HG02852 (cell line): ENCODE data around the gene KCNT1.

Source experiments
- ATAC-seq: cut with Tn5 transposase; IDR thresholded peaks from one replicate; pipeline ENCODE4 v1.9.1; 2021; ENCODE audit warnings: mild to moderate bottlenecking, moderate library complexity; ENCODE audit not compliant: unreplicated experiment

The KCNT1 gene

DNA sequence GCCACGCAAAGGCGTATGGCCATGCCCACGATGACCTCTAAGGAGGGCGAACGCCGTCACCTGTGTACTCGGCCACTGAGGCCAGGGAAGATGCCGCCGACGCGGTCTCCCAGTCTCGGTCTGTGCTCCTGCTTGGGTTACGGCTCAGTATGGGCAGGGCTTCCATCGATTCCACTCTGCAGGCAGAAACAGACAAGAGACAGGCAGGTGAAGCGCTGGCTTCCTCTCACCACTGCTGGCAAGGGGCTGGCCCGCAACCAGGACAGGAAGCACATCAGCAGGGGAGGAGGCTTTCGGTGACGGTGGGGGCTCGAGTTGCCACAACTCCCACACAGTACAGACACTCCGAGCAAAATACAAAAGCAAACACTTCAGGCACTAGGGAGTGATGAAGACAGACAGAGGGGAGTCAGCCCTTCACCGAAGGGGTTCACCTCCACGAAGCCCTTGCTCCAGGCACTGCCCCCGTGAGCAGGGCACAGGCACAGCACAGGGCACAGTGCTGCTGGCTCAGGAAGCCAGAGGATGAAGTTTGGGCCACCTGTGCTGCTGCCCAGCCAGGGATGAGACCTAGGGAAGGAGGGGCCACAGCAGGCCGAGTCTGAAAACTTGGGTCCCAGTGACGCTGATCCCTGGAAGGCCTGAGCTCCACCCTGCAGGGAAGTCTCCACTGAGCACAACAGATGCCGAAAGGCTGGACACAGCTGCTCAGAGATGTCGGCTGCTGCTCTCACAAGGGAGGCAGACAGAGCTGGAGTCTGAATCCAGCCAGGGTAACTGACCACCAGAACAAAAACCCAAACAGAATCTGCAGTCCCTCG, 114.1 kb downstream of the KCNT1 start:
- ATAC-seq = no peak

DNA sequence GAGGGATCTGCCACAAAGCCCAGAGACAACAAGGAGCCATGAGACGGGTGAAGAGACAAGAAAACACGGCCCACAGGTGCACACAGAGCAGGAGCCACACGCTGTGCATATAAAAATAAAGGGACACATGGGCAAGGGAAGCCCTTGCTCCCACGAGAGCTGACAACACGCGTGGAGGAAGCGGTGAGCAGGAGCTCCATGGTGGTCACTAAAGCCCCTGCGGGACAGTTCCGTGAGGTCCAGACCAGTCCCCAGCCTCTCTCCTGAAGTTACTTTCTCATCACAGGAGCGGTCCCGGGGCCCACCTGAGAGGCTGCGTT, 114.6 kb downstream of the KCNT1 start:
- ATAC-seq = no peak

DNA sequence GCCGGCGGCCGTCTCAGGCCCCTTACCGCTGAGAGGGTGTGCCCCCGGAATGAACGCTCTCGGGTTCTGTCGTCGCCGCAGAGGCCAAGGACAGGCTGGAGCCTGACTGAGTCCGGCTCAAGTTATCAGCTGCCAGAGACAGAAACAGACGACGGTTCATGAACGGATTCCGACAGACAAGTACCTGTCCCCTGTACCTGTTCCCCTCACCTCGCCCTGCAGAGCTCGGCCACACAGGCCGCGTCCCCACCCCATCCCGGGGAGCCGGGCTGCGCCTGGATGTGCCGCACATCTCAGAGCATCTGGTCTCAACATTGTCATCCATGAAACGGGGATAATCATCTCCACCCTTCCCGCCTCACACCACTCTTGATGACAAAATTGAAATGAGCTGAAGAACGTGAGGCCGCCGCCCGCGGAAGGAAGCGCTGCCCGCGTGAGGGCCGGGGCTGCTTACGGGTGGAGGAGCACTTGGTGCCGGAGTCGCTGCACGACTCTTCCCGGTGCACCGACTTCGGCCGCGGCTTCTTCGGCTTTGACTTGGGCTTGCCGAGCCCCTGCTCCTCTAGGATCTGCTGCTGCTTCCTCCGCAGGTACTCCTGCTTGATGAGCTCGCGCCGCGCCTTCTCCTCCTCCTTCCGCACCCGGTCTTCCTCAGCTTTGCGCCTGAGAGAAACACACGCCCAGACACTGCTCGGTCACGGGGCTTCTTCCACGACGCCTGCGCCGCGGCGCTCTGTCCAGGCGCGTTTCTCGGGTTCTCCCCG, 116.1 kb downstream of the KCNT1 start:
- ATAC-seq = no peak

DNA sequence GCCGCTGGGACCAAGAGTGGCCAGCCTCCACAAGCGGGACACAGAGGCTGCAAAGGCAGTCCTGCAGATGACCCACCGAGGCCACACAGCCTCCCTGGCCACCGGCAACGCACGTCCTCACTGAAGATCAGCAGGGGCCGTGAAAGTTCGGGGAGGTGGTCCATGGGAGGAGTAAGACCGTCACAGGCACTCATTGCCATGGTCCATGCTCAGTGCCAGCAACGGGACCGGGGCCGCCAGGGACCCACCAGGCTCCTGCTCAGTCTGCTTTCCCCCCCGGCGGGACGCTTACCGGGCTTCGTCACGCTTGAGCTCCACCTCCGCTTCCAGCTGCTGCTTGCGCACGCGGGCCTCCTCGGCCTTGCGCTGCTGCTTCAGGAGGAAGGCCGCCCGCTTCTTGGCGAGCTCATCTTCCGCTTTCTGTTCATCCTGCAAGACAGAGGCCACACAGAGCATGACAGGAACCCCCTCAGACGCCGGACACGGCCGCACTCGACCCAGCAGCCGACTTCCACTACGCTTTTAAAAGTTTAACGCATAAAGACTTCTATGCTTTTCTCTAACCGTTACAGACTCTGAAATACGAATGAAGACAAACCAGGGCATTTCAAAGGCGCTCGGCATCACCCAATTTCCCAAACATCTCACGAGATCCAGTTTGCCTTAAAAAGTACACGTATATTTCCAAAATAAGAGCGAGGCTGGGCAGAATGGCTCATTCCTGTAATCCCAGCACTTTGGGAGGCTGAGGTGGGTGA, 116.9 kb downstream of the KCNT1 start:
- ATAC-seq = no peak

DNA sequence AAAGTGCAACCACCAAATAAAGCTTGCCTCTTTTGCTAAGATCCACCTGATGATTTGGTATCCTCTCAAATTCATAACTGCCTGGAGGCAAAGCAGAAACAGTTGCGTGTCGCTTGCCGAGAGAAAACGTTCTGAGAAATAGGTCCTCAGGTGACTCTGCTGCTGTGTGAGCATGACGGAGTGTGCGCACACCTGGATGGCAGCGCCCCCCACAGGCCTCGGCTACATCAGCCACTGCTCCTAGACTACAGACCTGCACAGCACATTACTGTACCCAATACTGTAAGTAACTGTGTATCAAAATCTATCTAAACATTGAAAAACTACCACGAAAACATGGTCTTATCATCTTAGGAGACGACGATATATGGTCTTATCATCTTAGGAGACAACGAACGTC, 117.9 kb downstream of the KCNT1 start:
- no peak for ATAC-seq

DNA sequence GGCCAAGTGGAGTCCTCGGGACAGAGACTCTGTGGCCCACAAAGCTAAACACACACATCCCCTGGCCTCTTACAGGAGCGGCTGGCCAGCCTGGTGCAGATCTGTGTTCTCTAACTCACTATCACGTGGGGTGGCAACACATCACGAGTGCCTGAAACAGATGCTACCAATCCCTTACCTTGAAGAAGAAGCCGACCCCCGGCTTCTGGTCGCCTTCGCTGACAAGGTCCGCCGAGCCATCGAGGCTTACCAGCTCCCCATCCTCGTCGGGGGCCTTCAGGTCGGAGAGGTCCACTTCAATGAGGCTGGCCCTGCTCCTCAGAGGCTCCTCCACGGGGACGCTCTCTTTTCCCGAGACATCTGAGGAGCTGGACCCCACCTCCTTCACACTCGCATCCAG, 118.7 kb downstream of the KCNT1 start:
- ATAC-seq = no peak

DNA sequence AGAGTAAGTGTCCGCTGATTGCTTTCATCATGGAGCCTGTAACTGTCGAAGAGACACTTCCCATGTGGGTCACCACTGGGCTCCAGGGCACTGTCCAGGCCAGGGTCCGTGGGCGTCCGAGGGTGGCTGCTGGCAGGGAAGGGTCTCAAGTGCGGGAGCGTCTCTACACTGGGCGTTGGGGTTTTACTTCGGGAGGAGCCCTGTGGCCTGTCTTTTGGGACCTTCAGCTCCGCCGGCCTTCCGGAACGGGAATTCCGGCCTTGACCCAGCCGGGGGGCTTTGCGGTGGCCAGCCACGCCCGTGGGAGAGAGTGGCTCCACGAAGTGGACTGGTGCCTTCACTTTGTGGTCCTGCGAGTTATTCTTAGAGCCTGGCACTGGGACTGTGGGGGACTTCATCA, 119.1 kb downstream of the KCNT1 start:
- no peak for ATAC-seq

DNA sequence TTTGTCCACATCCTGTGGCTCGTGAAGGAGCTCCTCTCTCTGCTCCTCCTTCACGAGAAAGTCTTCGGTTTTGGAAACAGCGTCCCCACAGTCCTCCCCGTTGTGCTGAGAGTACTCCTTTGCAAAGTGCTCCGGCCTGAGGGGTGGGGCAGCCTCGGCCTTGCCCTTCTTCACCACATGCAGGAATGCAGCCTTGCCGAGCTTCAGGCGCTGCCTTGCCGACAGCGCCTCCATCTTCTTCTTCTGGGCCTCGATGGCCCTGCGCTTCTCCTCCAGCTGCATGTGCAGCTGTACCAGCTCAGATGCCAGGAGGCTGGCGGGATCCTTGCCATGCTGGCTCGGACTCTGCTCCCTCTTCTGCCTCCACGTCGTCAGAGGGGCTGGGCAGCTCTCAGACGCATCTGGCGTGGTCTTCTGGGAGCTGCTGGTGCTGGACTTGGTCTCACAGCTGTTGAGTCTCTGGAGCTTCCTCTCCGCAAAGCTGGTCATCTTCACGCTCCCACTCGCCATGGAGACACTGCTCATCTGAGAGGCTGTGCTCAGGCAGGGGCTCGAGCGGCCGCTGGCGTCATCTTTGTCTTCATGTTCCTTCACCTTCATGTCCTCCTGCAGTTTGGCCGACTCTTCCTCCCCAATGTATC, 119.9 kb downstream of the KCNT1 start:
- ATAC-seq = no peak

DNA sequence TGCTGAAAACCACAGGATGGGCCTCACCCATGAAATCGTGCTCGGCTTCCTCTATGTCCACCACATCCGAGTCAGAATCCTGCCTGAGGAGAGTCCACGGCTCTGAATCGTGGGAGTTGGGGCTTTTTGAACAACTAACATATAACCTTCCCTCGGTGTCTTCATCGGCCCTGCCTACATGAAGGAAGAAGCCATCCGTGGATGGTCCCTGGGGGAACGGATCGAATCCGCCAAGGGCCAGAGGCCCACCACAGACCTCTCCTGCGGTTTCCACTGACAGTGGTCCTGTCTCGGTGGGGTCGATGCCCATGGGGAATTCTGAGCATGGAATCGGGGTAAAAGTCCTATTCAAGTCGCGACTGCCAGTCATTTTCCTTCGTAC, 120.4 kb downstream of the KCNT1 start:
- ATAC-seq = no peak

DNA sequence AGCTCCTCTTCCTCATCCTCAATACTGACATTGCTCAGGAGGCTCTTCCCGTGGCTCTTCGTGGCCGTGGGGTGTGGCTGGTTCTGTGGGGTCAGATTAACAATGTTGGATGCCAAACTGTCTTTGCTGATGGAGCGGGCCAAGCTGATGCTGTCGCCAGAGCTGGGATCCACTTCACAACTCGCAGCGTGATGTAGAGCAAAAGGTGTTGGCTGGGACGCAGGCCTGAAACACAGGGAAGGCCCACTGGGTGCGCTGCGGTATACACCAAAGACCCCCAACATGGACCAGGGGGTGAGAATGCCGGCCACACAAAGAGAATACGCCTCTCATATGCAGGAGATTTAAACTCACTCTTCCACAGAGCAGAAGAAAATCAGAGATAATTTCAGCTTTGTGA, 121.1 kb downstream of the KCNT1 start:
- ATAC-seq = no peak

DNA sequence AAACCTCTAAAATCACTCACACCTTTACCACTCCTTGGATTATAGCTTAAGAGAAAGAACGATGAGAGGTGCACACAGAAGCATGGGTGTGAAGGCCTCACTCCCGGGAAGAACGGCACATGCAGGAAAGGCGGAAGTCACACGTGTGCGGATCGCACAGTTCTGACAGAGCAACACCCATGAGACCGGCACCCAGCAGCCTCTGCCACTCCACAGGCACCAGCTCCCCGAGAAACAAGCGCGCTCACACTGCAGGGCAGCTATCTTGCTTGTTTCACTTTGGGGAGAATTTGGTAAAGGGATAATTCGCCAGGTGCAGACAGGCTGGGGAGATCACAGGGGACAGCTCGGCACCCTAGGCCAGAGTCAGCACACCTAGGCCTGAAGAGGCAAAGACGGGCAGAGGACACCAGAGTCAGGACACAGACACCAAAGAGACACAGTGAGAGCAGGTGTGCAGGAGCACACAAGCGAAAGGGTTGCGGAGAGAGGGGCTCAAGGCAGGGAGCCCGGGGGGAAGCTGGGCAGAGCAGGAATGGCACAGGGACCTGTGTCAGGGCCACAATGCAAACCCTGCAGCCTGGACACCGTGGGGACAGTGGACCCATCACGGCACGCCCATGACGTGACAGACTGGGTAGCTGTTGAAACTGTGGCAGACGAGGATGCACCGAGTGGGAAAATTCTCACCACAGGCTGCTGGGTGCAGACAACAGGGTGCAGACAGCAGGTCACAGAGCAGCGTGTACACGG, 123.6 kb downstream of the KCNT1 start:
- no peak for ATAC-seq

DNA sequence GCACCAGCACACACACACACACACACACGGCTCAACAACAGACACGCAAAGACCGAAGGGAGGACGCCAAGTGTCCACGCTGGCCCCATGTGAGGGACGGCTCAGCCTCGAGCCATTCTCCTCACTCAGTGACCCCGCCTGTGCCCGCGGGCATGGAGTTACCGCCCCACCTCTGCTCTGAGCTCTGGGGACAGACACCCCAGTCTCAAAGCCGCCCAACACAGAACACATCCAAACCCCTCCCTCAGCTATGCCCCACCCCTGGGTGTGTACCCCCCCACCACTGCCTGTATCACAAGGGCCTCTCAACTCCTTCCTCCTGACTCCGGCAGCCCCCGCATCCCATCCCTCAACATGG, 124.2 kb downstream of the KCNT1 start:
- no peak for ATAC-seq

DNA sequence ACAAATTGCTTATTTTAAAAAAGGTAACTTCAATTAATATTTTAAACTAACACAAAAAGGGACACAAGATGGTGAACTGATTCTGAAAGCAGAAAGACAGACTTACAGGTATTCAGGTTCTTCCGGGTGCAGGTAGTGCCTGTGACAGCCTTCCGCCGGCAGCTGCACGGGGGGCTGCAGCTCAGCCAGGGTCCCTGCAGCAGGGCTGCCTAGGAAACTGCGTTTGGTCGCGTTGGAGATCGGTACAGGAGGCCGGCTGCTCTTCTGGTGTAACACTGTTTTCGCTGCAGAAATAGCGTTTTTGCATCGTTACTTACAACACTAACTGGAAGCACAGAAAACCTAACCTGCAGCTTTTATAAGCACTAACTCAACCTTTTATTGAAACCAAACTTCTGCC, 125.3 kb downstream of the KCNT1 start:
- ATAC-seq = no peak

DNA sequence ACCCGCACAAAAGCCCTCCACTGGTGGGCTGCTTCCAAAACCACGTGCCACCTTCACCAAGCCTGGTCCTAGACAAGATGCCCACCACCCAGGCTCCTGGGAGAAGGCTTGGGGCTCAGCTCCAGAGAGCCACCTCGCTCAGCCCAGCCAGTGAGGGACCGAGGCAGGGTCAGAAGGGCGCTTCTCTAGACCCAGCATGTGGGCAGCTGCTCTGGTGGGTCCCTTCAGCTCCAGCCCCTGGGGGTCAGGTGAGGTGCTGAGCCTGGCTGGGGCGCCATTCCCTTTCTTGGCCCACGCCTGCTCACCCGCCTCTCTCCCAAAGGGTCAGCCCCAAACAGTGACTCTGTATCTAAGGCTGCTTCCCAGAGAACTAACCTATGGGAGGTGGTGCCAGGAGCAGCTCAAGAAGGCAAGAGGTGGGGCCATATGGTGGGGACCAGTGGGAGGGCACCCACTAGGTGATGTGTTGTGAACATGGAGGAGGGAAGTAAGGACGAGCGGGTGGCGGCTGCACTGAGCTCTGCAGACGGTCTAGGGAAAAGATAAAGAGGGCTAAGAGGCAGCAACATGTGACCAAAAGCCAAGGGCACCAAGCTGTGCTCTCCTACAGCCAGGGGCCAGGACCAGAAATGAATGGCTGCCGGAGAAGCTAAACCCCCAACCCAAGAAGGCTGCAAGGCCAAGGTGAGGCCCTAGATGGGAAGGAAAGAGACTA, 126.0 kb downstream of the KCNT1 start:
- no peak for ATAC-seq

DNA sequence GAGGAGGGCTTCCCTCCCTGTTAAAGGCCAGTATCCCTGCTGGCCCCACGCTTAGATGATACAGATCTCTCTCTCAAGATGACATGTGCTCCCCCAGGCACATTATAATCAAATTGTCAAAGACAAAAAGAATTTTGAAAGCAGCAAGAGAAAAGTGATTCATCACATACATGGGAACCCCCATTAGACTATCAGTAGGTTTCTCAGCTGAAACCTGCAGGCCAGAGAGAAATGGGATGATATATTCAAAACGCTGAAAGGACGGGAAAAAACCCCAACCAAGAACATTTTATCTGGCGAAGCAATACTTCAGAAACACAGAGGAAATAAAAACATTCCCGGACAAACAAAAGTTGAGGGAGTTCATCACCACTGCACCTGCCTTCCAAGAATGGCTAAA, 126.7 kb downstream of the KCNT1 start:
- no peak for ATAC-seq

DNA sequence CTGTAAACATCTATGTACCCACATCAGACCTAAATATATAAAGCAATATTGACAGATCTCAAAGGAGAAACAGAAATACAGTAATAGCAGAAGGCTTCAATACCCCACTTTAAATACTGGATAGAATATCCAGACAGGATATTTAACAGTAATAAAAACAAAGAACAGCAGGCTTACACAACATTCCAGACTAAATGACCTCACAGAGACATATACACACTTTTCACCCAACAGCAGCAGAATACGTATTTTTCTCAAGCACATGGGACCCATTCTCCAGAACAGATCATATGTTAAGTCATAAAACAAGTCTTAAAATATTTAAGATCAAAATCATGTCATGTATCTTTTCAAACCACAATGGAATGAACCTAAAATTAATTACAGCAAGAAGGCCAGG, 128.5 kb downstream of the KCNT1 start:
- no peak for ATAC-seq

DNA sequence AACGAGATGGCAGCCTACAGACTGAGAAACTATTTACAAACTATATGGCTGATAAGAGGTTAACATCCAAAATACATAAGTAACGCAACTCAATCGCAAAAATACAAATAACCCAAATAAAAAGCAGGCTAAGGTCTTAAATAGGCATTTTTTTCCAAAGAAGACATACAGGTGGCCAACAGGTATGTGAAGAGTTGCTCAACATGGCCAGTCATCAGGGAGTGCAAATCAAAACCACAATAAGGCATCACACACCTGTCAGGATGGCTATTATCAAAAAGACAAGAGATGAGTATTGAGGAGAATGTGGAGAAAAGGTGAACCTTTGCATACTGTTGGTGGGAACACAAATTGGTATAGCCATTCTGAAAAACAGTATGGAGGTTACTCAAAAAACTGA, 131.9 kb downstream of the KCNT1 start:
- ATAC-seq = no peak

DNA sequence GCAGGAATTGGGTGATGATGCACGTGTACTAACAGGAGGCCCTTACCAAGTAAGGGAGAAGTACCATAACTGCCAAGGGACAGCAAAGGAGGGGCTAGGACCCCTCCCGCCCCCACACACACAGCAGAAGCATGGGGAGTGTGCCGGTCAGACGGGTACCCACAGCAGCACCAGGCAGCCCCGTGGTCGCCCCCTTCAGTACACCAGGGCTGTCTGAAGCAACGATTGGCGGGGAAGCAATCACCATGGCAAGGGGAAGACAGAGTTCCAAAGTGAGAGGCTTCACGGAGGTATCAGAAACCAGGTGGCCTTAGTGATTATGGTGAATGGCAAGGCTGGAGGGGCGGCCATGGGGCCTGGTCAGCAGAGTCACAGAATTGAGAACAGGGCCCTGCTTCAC, 133.1 kb downstream of the KCNT1 start:
- ATAC-seq = no peak

DNA sequence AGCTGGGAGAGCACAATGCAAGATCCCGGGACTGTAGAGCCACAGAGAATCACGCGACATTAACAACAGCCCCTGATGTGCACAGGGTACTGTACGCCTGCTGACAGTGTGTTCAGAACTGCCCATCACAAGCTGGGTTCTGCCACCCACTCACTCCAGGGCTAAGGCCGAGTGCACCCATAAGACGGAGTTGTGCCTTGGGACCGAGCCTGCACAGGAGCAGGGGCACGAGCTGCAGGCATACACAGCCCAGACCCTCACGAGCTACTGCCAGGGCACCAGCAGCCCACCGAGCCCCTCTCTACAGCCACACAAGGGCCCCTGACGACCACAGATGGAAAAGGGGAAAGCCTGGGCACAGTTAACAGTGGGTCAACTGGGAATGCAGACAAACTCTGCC, 137.5 kb downstream of the KCNT1 start:
- ATAC-seq = no peak

DNA sequence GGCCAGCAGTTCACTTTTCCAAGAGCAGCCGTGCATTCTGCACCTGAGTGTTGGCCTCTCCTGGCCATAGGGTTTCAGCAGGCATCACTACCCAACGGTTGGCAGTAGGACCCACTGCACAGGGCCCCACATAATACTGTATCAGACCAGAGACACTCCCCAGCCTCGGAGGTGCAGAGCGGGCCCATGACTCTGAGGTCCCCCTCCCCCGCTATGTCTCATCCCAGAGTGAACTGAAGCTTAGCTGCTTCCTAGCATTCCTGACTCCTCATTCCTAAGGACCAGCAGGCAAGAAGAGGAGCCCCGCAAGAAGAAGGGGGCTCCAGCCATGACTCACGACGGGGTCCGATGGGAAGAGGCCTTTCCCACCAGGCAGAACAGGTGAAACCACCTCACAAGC, 138.1 kb downstream of the KCNT1 start:
- ATAC-seq = no peak
